HEK293 (cell line): ENCODE measurements around the gene PDZD2.

Source experiments
- CTCF ChIP-seq: fragments of 450-650 bp; formaldehyde crosslinking; IDR thresholded peaks from 2 replicates; pipeline ENCODE4 v1.5.1; 2016; ENCODE audit warnings: missing biosample characterization, missing genetic modification characterization
- ZEB2 ChIP-seq: fragments of 450-650 bp; formaldehyde crosslinking; IDR thresholded peaks from 2 replicates; pipeline ENCODE4 v1.5.1; 2016; ENCODE audit warnings: missing biosample characterization, missing genetic modification characterization
- ZNF335 ChIP-seq: fragments of 450-650 bp; formaldehyde crosslinking; conservative IDR thresholded peaks from 2 replicates; pipeline ENCODE4 v1.5.1; 2016; ENCODE audit warnings: missing biosample characterization, missing genetic modification characterization
- TF ChIP-seq, protein P1 (sequence below): fragments of 450-650 bp; formaldehyde crosslinking; IDR thresholded peaks from 2 replicates; pipeline ENCODE4 v1.5.1; 2016; ENCODE audit warnings: missing biosample characterization, missing genetic modification characterization

GRCh38 chr5:31962351-31962751 is 323.4 kb downstream of the PDZD2 start:
- TF ChIP-seq CTCF (no peak), ZEB2 (tag by site-specific recombination) (no peak), ZNF335 (no peak)
- TF ChIP-seq, protein P1, sequence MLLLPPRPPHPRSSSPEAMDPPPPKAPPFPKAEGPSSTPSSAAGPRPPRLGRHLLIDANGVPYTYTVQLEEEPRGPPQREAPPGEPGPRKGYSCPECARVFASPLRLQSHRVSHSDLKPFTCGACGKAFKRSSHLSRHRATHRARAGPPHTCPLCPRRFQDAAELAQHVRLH (tag by site-specific recombination): no peak
